Astrocyte (in vitro differentiated cells and primary cell): Measurements from ENCODE around the gene PASD1.

Experiments used
- CTCF ChIP-seq: IDR thresholded peaks from 2 replicates; pipeline ENCODE4 v1.5.1; 2011; ENCODE audit warnings: low read depth, mild to moderate bottlenecking, inconsistent platforms, low read length, moderate library complexity; ENCODE audit not compliant: insufficient read depth
- EZH2 ChIP-seq: IDR thresholded peaks from 2 replicates; pipeline ENCODE4 v1.6.1; 2012; ENCODE audit warnings: mild to moderate bottlenecking, low read length, inconsistent platforms; ENCODE audit not compliant: insufficient read depth

GRCh38 chrX:151708821-151709220 is 145.3 kb downstream of the PASD1 start:
- no peak for TF ChIP-seq CTCF
- no peak for TF ChIP-seq EZH2
